ENCODE measurements around the gene GJA4.

DNA sequence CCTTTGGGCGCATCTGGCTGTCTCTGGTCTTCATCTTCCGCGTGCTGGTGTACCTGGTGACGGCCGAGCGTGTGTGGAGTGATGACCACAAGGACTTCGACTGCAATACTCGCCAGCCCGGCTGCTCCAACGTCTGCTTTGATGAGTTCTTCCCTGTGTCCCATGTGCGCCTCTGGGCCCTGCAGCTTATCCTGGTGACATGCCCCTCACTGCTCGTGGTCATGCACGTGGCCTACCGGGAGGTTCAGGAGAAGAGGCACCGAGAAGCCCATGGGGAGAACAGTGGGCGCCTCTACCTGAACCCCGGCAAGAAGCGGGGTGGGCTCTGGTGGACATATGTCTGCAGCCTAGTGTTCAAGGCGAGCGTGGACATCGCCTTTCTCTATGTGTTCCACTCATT is 35.4 kb upstream of the GJA4 start:
- TF ChIP-seq, protein P1, sequence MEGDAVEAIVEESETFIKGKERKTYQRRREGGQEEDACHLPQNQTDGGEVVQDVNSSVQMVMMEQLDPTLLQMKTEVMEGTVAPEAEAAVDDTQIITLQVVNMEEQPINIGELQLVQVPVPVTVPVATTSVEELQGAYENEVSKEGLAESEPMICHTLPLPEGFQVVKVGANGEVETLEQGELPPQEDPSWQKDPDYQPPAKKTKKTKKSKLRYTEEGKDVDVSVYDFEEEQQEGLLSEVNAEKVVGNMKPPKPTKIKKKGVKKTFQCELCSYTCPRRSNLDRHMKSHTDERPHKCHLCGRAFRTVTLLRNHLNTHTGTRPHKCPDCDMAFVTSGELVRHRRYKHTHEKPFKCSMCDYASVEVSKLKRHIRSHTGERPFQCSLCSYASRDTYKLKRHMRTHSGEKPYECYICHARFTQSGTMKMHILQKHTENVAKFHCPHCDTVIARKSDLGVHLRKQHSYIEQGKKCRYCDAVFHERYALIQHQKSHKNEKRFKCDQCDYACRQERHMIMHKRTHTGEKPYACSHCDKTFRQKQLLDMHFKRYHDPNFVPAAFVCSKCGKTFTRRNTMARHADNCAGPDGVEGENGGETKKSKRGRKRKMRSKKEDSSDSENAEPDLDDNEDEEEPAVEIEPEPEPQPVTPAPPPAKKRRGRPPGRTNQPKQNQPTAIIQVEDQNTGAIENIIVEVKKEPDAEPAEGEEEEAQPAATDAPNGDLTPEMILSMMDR (IDR thresholded peaks at IDR 0.05; ENCODE audit: low read depth, low read length) = no peak
- no peak for TF ChIP-seq POLR2A (IDR thresholded peaks at IDR 0.05; ENCODE audit: extremely low read depth, insufficient read length)
- TF ChIP-seq, protein P2, sequence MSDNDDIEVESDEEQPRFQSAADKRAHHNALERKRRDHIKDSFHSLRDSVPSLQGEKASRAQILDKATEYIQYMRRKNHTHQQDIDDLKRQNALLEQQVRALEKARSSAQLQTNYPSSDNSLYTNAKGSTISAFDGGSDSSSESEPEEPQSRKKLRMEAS (IDR thresholded peaks at IDR 0.05; ENCODE audit: low read depth, low read length) = no peak
- no peak for TF ChIP-seq MYC (IDR thresholded peaks at IDR 0.05; ENCODE audit: low read depth, low read length)

All from NB4 (cell line).